ENCODE data around the gene NPY. TPM values are rescaled to one million over a fixed set of nuclear protein-coding genes. Genes with fewer than 3 reads are reported as not detected.

Gene NPY
- total RNA-seq, 1 experiment from 2014 or later = not detected

DNA sequence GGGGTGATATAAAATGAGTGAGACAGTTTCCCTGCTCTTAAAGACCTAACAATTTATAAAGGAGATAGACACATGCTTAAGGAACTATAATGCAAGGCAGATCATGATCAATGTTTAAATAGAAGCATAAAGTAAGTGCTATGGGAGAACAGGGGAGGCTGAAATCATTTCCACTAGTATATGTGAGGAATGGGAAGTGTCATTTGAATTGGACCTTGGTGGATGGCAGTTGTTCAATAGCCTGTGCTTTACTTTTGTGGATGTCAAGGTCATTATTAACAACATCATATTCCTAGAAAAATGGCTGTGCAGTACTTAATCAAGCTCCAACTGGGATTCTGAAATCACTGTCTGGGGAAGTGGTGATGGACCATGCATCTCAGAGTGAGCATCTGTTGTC lies 14.7 kb downstream of the NPY start:
- CTCF ChIA-PET = no interaction called here
- H3K4me3 ChIP-seq (ENCODE audit: low read depth, low read length) = no peak overlapping the region
- H3K9me3 ChIP-seq = no peaks in the 10 kb centered on the region
- DNase-seq = no peak
- H3K9me3 Mint-ChIP-seq (ENCODE audit: unreplicated experiment) = peaks cover 11% of the 10 kb centered on the region
- H3K27me3 Mint-ChIP-seq (ENCODE audit: insufficient read depth, unreplicated experiment) = peaks cover 17% of the 10 kb centered on the region
- H3K27ac Mint-ChIP-seq (ENCODE audit: unreplicated experiment) = no peak overlapping the region
- H3K4me3 Mint-ChIP-seq (ENCODE audit: unreplicated experiment) = no peak overlapping the region
- H3K36me3 Mint-ChIP-seq (ENCODE audit: insufficient read depth, unreplicated experiment) = no peaks in the 10 kb centered on the region
- intact Hi-C loops (cut with micrococcal nuclease; ENCODE audit: unreplicated experiment) = no loop called here
- H3K4me1 Mint-ChIP-seq (ENCODE audit: low read depth, unreplicated experiment) = no peaks in the 10 kb centered on the region
- 0 out of 2 replicates have a peak, but pooled peaks cover 1% of the 10 kb centered on the region for H3K27me3 ChIP-seq (replicated peaks; ENCODE audit: control insufficient read depth, insufficient read depth, low read length)
- POLR2A ChIA-PET = no interaction called here
- no TSS peak for BruUV-seq (replicated peaks)
- no peaks in the 10 kb centered on the region for H3K4me1 ChIP-seq
- H3K36me3 ChIP-seq (ENCODE audit: control insufficient read depth, insufficient read depth, low read length) = no peaks in the 10 kb centered on the region
- TF ChIP-seq, protein P1, sequence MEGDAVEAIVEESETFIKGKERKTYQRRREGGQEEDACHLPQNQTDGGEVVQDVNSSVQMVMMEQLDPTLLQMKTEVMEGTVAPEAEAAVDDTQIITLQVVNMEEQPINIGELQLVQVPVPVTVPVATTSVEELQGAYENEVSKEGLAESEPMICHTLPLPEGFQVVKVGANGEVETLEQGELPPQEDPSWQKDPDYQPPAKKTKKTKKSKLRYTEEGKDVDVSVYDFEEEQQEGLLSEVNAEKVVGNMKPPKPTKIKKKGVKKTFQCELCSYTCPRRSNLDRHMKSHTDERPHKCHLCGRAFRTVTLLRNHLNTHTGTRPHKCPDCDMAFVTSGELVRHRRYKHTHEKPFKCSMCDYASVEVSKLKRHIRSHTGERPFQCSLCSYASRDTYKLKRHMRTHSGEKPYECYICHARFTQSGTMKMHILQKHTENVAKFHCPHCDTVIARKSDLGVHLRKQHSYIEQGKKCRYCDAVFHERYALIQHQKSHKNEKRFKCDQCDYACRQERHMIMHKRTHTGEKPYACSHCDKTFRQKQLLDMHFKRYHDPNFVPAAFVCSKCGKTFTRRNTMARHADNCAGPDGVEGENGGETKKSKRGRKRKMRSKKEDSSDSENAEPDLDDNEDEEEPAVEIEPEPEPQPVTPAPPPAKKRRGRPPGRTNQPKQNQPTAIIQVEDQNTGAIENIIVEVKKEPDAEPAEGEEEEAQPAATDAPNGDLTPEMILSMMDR (IDR thresholded peaks at IDR 0.05; ENCODE audit: insufficient read depth in 1 of 2, low read depth in 1 of 2, low read length in 1 of 2, severe bottlenecking in 1 of 2, unreplicated experiment in 1 of 2) = no peak

DNA sequence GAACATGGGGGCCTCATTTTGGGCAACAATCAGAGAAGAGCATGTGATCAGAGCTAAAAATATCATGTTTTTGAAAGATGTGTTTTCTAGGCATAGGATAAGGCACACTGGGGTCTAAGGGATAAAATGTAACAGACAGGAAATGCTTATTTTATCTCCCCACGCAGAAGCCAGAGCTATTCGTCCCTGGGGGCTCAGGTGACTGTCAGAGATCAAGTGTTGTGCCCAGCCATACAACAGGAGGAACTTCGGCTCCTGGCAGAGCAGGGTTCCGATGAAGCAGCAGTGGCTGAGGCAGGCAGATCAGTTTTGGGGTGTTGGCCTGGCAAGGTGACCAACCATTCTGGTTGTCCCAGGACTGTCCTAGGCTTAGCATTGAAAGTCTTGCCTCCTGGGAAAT lies 15.2 kb downstream of the NPY start:
- H3K4me1 ChIP-seq = no peaks in the 10 kb centered on the region
- TF ChIP-seq, protein P1 (IDR thresholded peaks at IDR 0.05; ENCODE audit: insufficient read depth in 1 of 2, low read depth in 1 of 2, low read length in 1 of 2, severe bottlenecking in 1 of 2, unreplicated experiment in 1 of 2) = no peak
- Mint-ChIP-seq H3K27ac (ENCODE audit: unreplicated experiment) (no peak overlapping the region), H3K27me3 (ENCODE audit: insufficient read depth, unreplicated experiment) (peaks cover 18% of the 10 kb centered on the region), H3K9me3 (ENCODE audit: unreplicated experiment) (peaks cover 11% of the 10 kb centered on the region), H3K36me3 (ENCODE audit: insufficient read depth, unreplicated experiment) (no peaks in the 10 kb centered on the region), H3K4me3 (ENCODE audit: unreplicated experiment) (no peak overlapping the region), H3K4me1 (ENCODE audit: low read depth, unreplicated experiment) (no peaks in the 10 kb centered on the region)
- ChIA-PET POLR2A (no interaction called here), CTCF (no interaction called here)
- H3K4me3 ChIP-seq (ENCODE audit: low read depth, low read length) = no peak overlapping the region
- BruUV-seq (replicated peaks) = no TSS peak
- 0 out of 2 replicates have a peak, but pooled peaks cover 1% of the 10 kb centered on the region for H3K27me3 ChIP-seq (replicated peaks; ENCODE audit: control insufficient read depth, insufficient read depth, low read length)
- intact Hi-C loops (cut with micrococcal nuclease; ENCODE audit: unreplicated experiment) = no loop called here
- no peak for DNase-seq
- H3K36me3 ChIP-seq (ENCODE audit: control insufficient read depth, insufficient read depth, low read length) = no peaks in the 10 kb centered on the region
- H3K9me3 ChIP-seq = no peaks in the 10 kb centered on the region

DNA sequence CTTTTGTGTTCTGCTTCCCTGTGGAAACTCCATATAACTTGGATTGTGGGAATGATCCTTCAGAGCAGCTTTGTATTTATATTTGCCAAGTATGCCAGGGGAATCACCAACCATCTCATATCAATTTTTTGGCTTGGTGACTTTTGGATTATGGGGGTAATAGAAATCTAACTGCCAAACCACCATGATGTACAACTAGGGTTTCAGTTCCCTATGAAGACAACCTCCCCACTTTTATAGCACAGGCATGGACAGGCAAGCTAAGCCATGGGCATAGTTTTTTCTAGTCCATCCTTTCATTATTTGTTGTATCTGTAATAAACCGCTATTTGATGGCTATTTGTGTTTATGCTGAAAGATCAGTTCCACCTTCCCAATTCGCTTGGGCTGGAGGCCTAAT lies 17.7 kb downstream of the NPY start:
- intact Hi-C loops (cut with micrococcal nuclease; ENCODE audit: unreplicated experiment) = no loop called here
- Histone ChIP-seq H3K4me1 (no peaks in the 10 kb centered on the region), H3K4me3 (ENCODE audit: low read depth, low read length) (no peak overlapping the region), H3K9me3 (no peaks in the 10 kb centered on the region; the same call in 1 of the 2 replicates), H3K36me3 (ENCODE audit: control insufficient read depth, insufficient read depth, low read length) (no peaks in the 10 kb centered on the region), H3K27me3 (replicated peaks; ENCODE audit: control insufficient read depth, insufficient read depth, low read length) (0 out of 2 replicates have a peak, but pooled peaks cover 1% of the 10 kb centered on the region)
- BruUV-seq (replicated peaks) = no TSS peak
- Mint-ChIP-seq H3K36me3 (ENCODE audit: insufficient read depth, unreplicated experiment) (no peaks in the 10 kb centered on the region), H3K27me3 (ENCODE audit: insufficient read depth, unreplicated experiment) (peaks cover 19% of the 10 kb centered on the region), H3K9me3 (ENCODE audit: unreplicated experiment) (peaks cover 11% of the 10 kb centered on the region), H3K27ac (ENCODE audit: unreplicated experiment) (no peak overlapping the region), H3K4me1 (ENCODE audit: low read depth, unreplicated experiment) (no peaks in the 10 kb centered on the region), H3K4me3 (ENCODE audit: unreplicated experiment) (no peak overlapping the region)
- TF ChIP-seq, protein P1 (IDR thresholded peaks at IDR 0.05; ENCODE audit: insufficient read depth in 1 of 2, low read depth in 1 of 2, low read length in 1 of 2, severe bottlenecking in 1 of 2, unreplicated experiment in 1 of 2) = no peak
- ChIA-PET POLR2A (no interaction called here), CTCF (no interaction called here)
- no peak for DNase-seq
